Measurements from ENCODE around the gene EIF5.

DNA sequence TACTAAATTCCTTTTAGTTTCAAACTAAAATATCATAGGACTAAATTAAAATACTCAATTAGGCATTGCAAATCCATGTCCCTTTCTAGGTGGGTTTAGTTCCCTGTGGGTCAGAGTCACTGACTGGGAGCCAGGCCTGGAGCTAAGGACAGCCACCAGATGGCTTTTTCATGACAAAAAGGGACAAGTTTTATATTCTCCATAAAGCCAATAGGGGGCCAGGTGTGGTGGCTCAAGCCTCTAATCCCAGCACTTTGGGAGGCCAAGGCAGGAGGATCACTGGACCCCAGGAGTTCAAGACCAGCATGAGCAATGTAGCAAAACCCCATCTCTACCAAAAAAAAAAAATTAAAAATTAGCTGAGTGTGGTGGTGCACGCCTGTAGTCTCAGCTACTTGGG, 35.4 kb upstream of the EIF5 start:
- no peak for TF ChIP-seq POLR2A (IDR thresholded peaks at IDR 0.05)
- TF ChIP-seq CTCF (IDR thresholded peaks at IDR 0.05 in 8 of 11, conservative IDR thresholded peaks at IDR 0.05 in 3 of 11): no peak
- TF ChIP-seq POLR2AphosphoS5 (IDR thresholded peaks at IDR 0.05): no peak
